Calu3 (cell line): ENCODE measurements around the gene PRICKLE1. TPM values are rescaled to one million over a fixed set of nuclear protein-coding genes. Genes with fewer than 3 reads are reported as not detected.

Experiments
- BruUV-seq: library from RNA; stranded (reverse); fragments of 400-500 nt; replicated peaks from 2 replicates; lab custom pipeline; 2021; lab: Mats Ljungman, UMichigan
- CTCF ChIA-PET: fragments of 300-600 bp; sonication (Branson Sonifier 250); formaldehyde crosslinking; loops from one replicate; lab custom pipeline; 2022; ENCODE audit warnings: antibody characterized with exemption; lab: Charles Lee
- DNase-seq: peaks from one replicate; pipeline ENCODE4 v3.0.0; 2022
- H3K27ac Mint-ChIP-seq: one replicate; pipeline ENCODE4 v1.8.0; 2022; ENCODE audit warnings: mixed read lengths; ENCODE audit not compliant: unreplicated experiment
- H3K27me3 Mint-ChIP-seq: one replicate; pipeline ENCODE4 v1.8.0; 2022; ENCODE audit warnings: mixed read lengths; ENCODE audit not compliant: unreplicated experiment
- H3K36me3 Mint-ChIP-seq: one replicate; pipeline ENCODE4 v1.8.0; 2022; ENCODE audit warnings: mild to moderate bottlenecking, moderate library complexity, mixed read lengths; ENCODE audit not compliant: insufficient read depth, unreplicated experiment
- H3K4me1 Mint-ChIP-seq: one replicate; pipeline ENCODE4 v1.8.0; 2022; ENCODE audit warnings: mild to moderate bottlenecking, low read depth, mixed read lengths; ENCODE audit not compliant: unreplicated experiment
- H3K4me3 Mint-ChIP-seq: one replicate; pipeline ENCODE4 v1.8.0; 2022; ENCODE audit warnings: mild to moderate bottlenecking, low read depth, moderate library complexity, mixed read lengths; ENCODE audit not compliant: unreplicated experiment
- H3K9me3 Mint-ChIP-seq: one replicate; pipeline ENCODE4 v1.8.0; 2022; ENCODE audit warnings: low read depth, mixed read lengths; ENCODE audit not compliant: unreplicated experiment
- CTCF ChIP-seq: fragments of 200-600 bp; IDR thresholded peaks from one replicate; pipeline ENCODE4 v1.8.0; 2022; ENCODE audit warnings: antibody characterized with exemption; ENCODE audit not compliant: unreplicated experiment
- intact Hi-C: fragments of 100-400 bp; cut with micrococcal nuclease; formaldehyde crosslinking; loops from one replicate; pipeline ENCODE4 v1.10.0; 2022; ENCODE audit not compliant: unreplicated experiment
- total RNA-seq: library from RNA; stranded (reverse); gene quantifications from 2 replicates; pipeline ENCODE4 v1.2.3, GENCODE V29; 2022

The PRICKLE1 gene
- total RNA-seq, 1 experiment from 2014 or later, result 12.7 TPM

GRCh38 chr12:42468921-42469320 lies 120.6 kb downstream of the PRICKLE1 start:
- no TSS peak for BruUV-seq
- no peak for DNase-seq
- TF ChIP-seq CTCF, result no peak
- Mint-ChIP-seq H3K36me3 (peaks cover 26% of the 10 kb centered on the region), H3K4me3 (no peak overlapping the region), H3K9me3 (no peaks in the 10 kb centered on the region), H3K4me1 (peaks cover 14% of the 10 kb centered on the region), H3K27me3 (no peaks in the 10 kb centered on the region), H3K27ac (no peak overlapping the region)
- intact Hi-C loops, result no loop called here
- CTCF ChIA-PET, result no interaction called here

GRCh38 chr12:42468341-42468821 lies 121.2 kb downstream of the PRICKLE1 start:
- CTCF ChIA-PET, result no interaction called here
- peaks cover 27% of the 10 kb centered on the region for H3K36me3 Mint-ChIP-seq

GRCh38 chr12:42463671-42464070 lies 125.9 kb downstream of the PRICKLE1 start:
- TF ChIP-seq CTCF, result no peak
- H3K4me1 Mint-ChIP-seq, result no peaks in the 10 kb centered on the region
- no peak overlapping the region for H3K4me3 Mint-ChIP-seq
- no peak overlapping the region for H3K27ac Mint-ChIP-seq
- no peaks in the 10 kb centered on the region for H3K27me3 Mint-ChIP-seq
- intact Hi-C loops, result no loop called here
- H3K9me3 Mint-ChIP-seq, result no peaks in the 10 kb centered on the region
- CTCF ChIA-PET, result interaction anchor here (0.7 kb wide), 1 partner anchor 9 kb away, joined by 3 read pairs; no protein-coding TSS in a partner anchor
- no TSS peak for BruUV-seq
- no peak for DNase-seq
- peaks cover 24% of the 10 kb centered on the region for H3K36me3 Mint-ChIP-seq

More at GRCh38 chr12:42468341-42468821, 121.2 kb downstream of the PRICKLE1 start:
- Mint-ChIP-seq H3K27ac (no peak overlapping the region), H3K27me3 (no peaks in the 10 kb centered on the region), H3K9me3 (no peaks in the 10 kb centered on the region), H3K4me3 (no peak overlapping the region), H3K4me1 (peaks cover 14% of the 10 kb centered on the region)
- intact Hi-C loops, result no loop called here
- BruUV-seq, result no TSS peak
- DNase-seq, result no peak
- no peak for TF ChIP-seq CTCF

GRCh38 chr12:42462486-42462885 lies 127.1 kb downstream of the PRICKLE1 start:
- no TSS peak for BruUV-seq
- Mint-ChIP-seq H3K27me3 (no peaks in the 10 kb centered on the region), H3K4me1 (no peaks in the 10 kb centered on the region), H3K36me3 (peaks cover 24% of the 10 kb centered on the region), H3K9me3 (no peaks in the 10 kb centered on the region), H3K4me3 (no peak overlapping the region), H3K27ac (no peak overlapping the region)
- TF ChIP-seq CTCF, result no peak
- DNase-seq, result no peak
- CTCF ChIA-PET, result no interaction called here
- intact Hi-C loops, result no loop called here
